Measurements from ENCODE around the gene KCND2.

DNA sequence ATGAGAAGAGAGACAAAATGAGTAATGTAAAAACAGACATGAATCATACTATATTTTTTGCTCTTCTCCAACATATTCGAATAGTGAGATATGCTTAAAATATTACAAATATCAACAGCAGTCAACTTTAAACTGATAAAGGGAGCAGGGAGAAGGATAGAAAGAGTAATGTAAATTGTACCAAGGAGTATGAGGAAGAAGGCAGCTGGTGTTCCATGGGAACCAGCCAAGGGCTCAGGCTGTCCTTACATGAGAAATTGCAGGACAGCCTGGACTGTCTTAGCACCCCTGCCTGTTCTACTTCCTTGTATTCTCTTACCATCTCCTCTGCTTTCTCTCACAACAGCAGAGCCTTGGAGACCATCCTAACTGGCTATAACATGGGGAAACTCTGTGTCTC, 456.3 kb downstream of the KCND2 start:
- TF ChIP-seq, protein P1, sequence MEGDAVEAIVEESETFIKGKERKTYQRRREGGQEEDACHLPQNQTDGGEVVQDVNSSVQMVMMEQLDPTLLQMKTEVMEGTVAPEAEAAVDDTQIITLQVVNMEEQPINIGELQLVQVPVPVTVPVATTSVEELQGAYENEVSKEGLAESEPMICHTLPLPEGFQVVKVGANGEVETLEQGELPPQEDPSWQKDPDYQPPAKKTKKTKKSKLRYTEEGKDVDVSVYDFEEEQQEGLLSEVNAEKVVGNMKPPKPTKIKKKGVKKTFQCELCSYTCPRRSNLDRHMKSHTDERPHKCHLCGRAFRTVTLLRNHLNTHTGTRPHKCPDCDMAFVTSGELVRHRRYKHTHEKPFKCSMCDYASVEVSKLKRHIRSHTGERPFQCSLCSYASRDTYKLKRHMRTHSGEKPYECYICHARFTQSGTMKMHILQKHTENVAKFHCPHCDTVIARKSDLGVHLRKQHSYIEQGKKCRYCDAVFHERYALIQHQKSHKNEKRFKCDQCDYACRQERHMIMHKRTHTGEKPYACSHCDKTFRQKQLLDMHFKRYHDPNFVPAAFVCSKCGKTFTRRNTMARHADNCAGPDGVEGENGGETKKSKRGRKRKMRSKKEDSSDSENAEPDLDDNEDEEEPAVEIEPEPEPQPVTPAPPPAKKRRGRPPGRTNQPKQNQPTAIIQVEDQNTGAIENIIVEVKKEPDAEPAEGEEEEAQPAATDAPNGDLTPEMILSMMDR (IDR thresholded peaks at IDR 0.05) = no peak
- TF ChIP-seq EZH2phosphoT487 (IDR thresholded peaks at IDR 0.05) = no peak
- no peak for TF ChIP-seq EZH2 (IDR thresholded peaks at IDR 0.05)
